Epithelial cell of proximal tubule (primary cell): ENCODE results near the gene RFX6. TPM values are rescaled to one million over a fixed set of nuclear protein-coding genes. Genes with fewer than 3 reads are reported as not detected.

Experiments used
- DNase-seq: peaks from one replicate; pipeline ENCODE4 v3.0.0-alpha.2; 2011; ENCODE audit warnings: low read depth
- H3K4me3 ChIP-seq: 2 replicates; pipeline ENCODE4 v1.5.1; 2011; ENCODE audit warnings: low read depth, mild to moderate bottlenecking, low read length
- total RNA-seq: library from RNA; depleted of rRNA; stranded (reverse); fragments of >200 nt; gene quantifications from 2 replicates; pipeline ENCODE4 v1.2.3, GENCODE V29; 2015
- TF ChIP-seq, protein P1 (sequence below): conservative IDR thresholded peaks from 2 replicates; pipeline ENCODE4 v1.5.1; 2012; ENCODE audit warnings: low read depth, mild to moderate bottlenecking, low read length

The RFX6 gene
- total RNA-seq, 1 donor from 2014 or later: not detected

DNA sequence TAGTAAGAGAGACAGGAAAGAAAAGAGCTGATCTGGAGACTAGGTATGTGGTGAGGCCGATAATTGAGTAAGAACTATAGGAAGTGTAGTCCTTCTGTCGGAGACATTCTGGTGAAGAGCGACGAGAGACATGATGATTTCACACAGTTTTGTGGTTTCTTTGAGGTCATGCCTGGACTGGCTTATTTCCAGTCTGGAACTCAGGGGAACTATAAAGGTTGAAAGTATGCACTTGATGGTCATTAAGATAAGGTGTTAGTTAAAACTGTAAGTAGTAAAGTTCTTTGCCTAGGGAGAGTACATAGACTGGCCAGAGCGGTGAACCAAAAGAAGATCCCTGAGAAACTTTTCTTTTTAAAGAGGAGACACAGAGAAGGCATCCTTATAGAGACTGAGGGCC is 68.8 kb downstream of the RFX6 start:
- no peak for DNase-seq
- TF ChIP-seq, protein P1, sequence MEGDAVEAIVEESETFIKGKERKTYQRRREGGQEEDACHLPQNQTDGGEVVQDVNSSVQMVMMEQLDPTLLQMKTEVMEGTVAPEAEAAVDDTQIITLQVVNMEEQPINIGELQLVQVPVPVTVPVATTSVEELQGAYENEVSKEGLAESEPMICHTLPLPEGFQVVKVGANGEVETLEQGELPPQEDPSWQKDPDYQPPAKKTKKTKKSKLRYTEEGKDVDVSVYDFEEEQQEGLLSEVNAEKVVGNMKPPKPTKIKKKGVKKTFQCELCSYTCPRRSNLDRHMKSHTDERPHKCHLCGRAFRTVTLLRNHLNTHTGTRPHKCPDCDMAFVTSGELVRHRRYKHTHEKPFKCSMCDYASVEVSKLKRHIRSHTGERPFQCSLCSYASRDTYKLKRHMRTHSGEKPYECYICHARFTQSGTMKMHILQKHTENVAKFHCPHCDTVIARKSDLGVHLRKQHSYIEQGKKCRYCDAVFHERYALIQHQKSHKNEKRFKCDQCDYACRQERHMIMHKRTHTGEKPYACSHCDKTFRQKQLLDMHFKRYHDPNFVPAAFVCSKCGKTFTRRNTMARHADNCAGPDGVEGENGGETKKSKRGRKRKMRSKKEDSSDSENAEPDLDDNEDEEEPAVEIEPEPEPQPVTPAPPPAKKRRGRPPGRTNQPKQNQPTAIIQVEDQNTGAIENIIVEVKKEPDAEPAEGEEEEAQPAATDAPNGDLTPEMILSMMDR: no peak

DNA sequence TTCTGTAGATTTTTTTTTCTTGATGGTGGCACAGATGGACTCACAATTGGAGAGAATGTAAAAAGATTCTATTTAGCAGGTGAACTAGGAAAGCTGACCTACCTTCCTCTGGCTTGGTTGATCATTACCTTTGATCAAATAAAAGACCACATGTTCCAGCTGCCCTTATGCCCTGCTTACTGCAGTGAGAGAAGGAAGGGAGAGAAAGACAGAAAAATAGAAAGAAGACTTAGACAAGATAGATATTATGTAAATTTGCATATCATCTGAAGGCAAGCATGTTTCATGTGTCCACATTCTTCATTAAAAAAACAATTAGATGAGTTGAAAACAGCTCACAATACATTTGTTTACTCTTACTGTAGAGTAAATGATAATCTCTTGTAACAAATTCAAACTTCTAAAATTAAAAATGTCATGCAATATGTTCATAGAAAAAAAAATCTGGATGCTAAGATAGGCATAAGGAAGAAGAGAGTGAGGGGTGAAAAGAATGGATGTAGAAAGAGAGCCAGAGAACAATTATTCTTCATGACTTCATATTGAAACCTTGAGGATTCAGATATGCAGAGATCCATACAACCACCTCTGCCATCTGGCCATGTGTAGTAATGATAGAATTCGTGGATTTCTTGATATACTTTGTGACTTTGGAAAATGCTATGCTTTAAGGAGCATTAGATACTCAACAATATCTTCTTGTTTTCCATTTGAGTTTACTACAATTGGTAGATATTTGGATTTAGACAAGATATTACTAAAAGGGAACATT is 71.7 kb downstream of the RFX6 start:
- DNase-seq: no peak
- TF ChIP-seq, protein P1: no peak
- H3K4me3 ChIP-seq: no peak overlapping the region

More for the DNA sequence above, 68.8 kb downstream of the RFX6 start:
- no peak overlapping the region for H3K4me3 ChIP-seq

DNA sequence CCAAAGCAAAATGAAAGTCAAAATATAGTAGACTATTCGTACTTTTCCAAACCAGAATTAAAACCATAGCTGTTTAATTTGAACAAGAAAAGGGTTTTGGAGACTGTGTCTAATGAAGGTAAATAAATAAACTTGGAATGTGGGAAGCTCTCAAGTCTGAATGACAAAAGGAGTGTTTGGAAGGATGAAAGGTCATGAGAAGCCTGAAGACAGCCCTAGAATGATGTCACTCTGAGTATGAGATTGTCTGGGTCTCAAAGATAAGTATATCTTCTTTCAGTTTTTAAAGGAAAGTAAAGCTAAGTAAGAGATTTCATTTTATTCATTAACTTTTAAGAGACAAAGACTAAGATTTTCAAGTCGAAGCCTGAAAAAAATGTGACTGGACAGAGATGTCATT is 72.9 kb downstream of the RFX6 start:
- TF ChIP-seq, protein P1: no peak
- H3K4me3 ChIP-seq: no peak overlapping the region
- DNase-seq: no peak

DNA sequence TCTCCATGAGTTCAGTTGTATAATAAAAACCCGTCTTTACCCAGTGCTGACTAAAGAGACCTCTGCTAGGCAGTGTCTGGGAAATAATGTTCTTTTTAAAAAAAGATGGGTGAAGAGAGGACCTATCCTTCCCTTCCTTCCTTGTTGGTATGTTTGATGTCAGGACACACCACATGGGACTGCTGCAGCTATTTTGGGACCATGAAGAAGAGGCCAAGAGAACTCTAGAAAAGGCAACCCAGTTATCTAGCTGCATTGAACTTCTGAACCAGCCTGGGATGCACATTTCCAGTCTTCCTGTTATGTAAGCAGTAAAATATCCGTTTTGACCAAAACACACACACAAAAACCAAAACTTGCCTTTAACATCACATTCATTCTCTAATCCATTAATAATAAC is 77.3 kb downstream of the RFX6 start:
- no peak overlapping the region for H3K4me3 ChIP-seq
- TF ChIP-seq, protein P1: no peak
- DNase-seq: no peak

DNA sequence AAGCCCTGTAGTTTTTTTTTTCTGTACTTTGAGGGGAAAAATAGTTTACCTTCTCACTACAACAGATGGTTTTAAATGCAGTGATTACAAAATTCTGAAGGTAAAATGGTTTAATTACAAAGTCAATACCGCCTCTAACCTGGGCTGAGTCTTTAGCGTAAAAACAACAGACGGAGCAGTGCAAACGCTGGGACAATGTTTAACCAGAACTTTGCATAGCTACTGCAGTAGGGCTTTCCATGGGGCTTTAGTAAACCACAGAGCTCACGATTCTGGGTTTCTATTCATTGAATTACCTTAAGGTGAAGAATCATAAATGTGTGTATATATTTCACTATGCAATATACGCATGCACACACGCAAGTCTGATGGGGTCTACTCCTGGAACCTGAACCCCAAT is 77.9 kb downstream of the RFX6 start:
- TF ChIP-seq, protein P1: no peak
- DNase-seq: no peak
- H3K4me3 ChIP-seq: no peak overlapping the region

DNA sequence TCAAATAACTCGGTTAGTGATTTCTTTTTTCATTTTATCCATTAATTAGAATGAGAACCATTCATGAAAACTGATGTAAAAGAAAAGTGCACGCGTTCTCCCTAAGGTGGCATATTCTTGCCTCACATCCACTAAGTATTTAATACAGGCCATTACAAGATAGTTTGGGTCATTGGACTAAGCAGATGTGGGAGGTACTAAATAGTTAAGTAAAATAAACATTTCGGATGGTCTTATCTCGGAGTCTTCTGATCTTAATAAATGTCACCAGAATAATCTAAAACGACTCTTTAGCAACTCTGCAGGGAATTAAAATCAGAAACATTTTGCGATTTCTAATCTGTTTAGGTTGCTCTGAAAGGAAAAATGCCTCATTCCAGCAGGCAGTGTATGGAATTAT is 78.7 kb downstream of the RFX6 start:
- H3K4me3 ChIP-seq: no peak overlapping the region
- DNase-seq: no peak
- TF ChIP-seq, protein P1: no peak

DNA sequence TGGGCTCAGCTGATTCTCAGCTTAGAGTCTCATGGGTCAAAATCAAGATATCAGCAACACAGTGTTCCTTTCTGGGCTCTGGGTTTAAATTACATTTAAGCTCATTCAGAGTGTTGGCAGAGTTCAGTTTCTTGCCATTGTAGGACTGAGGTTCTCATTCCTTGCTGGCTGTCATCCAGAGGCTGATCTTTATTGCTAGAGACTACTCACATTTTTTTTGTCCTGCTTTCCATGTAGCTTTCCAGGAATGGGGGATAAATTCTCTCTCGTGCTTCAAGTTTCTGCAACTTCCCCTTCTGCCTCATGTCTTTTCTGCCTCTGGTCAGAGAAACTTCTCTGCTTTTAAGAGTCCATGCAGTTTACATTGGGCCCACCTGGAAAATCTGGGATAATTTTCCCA is 86.9 kb downstream of the RFX6 start:
- DNase-seq: no peak
- no peak overlapping the region for H3K4me3 ChIP-seq
- TF ChIP-seq, protein P1: no peak
